Measurements from ENCODE around the gene MDFIC2.
"Not testable (repeated sequence)": the region's sequence is repeated elsewhere in the genome, so short reads cannot be mapped to it uniquely, and the experiment has no call there.

Gene MDFIC2

DNA sequence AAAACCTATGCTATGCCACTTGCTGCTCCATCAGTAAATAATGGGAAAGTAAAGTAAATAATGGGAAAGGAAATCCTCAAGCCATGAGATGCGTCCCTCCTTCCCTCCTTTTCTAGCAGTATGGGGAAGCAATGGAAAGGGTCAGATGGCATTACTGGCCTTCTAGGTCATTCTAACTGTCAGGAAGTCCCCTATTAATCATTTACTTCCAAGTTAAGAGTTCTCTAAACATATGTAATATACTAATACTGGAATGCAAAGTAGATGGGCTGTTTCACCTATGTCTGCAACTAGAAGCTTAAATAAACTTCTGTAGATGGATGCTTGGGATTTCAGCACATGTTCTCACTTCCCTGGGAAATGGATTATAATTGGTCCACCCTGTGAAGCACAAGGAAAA is 55.9 kb downstream of the MDFIC2 start:
- no peak for DNase-seq (ENCODE audit: low read depth in 2 of 2)

DNA sequence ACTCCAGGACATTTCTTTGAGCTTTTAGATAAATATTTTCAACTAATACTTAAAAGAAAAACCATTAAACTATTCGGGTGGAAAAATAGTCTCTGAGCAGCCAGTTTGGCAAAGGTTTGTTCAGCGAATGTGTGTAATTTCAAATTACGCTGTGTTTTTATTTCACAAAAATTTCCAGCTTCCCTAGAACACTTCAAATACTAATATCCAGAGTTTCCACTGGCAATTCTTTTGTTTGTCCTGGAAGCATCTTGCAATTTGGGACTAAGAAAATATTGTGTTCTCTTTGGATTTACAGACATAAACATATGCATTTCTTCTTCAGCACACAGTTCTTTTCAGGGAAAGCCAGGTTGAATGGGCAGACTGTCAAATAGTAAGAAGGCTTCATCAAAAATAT is 61.9 kb downstream of the MDFIC2 start:
- DNase-seq (ENCODE audit: low read depth in 2 of 2), result no peak

GRCh38 chr3:70249509-70250160 is 62.8 kb downstream of the MDFIC2 start:
- DNase-seq (ENCODE audit: low read depth in 2 of 2), result no peak

DNA sequence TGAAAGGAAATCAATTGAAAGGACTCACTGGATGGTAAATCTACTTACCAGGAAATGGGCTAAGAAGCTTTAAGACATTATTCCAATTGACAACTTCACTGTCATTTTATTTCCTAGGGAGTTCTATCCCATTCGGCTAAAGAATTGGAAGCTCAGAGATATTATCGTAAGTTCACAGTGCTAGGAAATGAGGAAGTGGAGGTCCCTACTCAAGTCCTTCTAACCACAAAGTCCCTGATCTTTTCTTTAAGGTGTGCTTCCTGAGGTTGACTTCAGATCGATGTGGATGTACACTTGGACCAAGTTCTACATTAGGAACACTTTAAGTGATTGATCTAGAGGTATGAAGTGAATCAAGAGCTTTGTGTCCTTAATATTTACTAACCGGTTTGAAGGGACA is 63.6 kb downstream of the MDFIC2 start:
- DNase-seq (ENCODE audit: low read depth in 2 of 2), result no peak

- no peak for DNase-seq (ENCODE audit: low read depth in 2 of 2)
Observed at GRCh38 chr3:70247955-70248354, 64.5 kb downstream of the MDFIC2 start.

DNA sequence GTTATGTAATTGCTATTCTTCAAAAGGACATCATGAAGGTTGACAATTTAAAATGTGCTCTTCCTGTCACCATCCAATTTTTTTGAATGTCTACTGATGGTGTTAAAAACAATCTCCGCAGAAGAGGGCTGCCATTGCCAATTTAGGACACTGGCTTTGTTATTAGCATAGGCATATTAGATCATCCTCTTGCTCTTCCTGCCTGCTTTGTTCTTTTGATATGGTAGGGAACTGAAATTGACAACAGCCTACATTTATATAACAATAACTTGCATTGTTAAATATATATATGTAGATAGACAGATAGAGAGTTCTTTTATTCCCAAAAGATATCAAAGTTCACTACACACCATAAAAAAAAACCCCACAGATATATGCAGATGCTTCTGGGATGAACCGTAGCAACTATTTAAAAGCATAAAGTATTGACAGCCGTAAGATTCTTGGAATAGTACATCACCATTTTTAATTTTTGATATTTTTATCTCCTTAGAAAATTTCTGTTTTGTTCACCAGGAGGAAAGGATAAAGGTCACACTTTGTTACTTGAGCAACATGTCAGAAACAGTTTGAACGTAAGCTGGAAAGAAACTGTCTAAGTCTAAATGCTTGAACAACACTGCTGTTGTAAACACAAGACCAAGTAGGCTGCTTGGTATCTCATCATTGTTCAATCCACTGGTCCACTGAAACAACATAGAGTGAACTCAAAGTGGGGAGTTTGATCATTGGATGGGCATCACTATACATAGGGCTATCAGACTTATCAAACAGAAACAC is 66.5 kb downstream of the MDFIC2 start:
- DNase-seq (ENCODE audit: low read depth in 2 of 2), result no peak

DNA sequence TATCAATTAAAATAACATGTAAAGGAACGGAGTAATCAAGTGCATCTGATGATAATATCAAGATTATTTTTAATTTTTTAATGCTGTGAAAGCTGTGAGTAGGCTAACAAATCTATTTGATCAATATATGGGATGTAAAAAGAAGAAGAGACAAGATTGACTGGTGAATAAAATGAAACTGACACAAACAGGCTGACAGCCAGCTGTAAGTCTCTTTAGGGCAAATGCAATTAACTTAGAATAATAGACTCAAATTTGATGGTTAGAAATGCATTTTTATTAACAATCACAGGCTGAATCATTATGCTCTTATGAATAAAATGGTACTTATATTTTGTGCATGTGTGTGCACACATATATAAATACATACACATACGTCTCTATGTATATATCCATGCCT is 68.0 kb downstream of the MDFIC2 start:
- no peak for DNase-seq (ENCODE audit: low read depth in 2 of 2)

DNA sequence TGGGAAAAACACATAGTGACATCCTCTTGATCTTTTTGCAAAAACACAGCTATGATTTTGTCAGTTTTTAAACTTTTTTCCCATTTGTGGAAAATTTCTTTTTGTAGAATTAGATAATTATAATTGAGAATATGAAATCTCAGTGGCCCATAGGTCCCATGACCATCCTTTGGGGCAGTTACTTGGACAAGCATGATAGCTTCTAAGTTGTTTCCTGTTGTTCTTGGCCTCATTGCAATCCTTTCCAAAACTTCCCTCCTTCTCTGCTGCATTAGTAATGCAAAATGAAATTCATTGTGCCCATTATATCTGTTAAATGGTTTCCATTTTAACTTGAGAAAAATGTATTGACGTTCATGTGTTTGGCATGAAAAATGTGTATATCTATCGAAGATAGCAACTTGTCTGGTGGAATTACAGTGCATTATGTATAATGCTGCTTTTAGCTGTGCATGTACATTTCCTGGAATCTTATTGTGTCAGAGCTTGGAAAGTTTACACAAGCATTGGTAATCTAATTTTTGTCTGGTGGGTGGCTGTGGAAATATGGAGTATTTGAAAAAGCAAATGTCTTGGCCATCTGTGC is 70.0 kb downstream of the MDFIC2 start:
- no peak for DNase-seq (ENCODE audit: low read depth in 2 of 2)

GRCh38 chr3:70233812-70234211 is 78.6 kb downstream of the MDFIC2 start:
- DNase-seq (ENCODE audit: low read depth in 2 of 2), result no peak

DNA sequence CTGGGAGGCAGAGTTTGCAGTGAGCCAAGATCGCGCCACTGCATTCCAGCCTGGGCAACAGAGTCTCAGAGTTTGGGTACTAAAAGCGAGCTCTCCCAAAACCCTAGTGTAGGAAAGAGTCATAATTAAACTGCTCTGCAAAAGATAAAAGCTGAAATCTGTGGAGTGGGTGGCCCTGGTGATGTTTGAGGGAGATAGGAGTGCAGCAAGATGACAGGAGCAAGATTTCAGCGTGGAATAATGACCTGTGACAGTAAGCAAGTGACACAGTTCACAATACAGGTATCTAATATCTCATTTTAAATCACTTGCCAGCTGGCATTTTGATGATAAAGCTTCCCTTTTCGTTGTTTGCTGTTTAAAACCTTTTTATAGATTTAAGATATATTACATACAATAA is 79.3 kb downstream of the MDFIC2 start:
- DNase-seq (ENCODE audit: low read depth in 2 of 2), result no peak

DNA sequence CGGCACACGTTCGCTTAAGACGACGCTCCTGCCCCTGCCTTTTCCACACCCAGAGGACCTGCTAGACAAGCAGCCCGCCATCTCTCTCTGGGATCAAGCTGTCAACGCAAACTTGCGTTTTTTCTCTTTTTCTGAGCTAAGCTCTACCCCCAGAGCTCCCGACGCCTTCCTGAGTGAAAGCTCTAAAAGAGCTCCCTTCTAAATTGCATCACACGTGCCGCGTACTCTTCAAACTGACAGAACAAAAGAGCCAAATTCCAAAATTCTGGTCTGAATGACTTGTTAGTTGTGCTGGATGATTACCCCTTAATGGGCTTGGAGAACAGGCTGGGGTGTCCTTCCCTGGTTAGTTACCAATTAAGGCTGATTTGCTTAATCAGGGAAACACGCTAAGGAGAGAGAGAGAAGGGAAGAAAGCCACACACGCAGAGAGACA is 81.2 kb downstream of the MDFIC2 start:
- no peak for DNase-seq (ENCODE audit: low read depth in 2 of 2)

GRCh38 chr3:70227437-70227836 is 85.0 kb downstream of the MDFIC2 start:
- DNase-seq (ENCODE audit: low read depth in 2 of 2), result no peak

DNA sequence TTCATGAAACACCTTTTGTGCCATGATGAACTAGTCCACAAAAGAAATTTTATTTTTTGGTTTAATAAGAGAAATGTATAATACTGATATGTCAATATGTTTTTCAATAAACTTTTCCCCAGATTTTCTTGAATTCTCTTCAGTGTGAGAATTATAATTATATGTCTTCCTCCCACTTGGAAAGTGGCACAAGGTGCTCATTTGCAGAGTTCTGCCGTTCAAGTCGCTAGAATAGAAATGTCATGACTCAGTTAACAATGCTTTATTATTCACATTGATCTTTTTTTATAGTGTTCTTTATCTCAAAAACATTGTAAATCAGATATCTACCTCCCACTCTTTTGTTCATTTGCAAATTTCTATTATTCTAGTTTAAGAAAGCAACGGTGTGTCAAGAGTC is 87.3 kb downstream of the MDFIC2 start:
- DNase-seq (ENCODE audit: low read depth in 2 of 2), result no peak

GRCh38 chr3:70224337-70224736 is 88.1 kb downstream of the MDFIC2 start:
- no peak for DNase-seq (ENCODE audit: low read depth in 2 of 2)

- DNase-seq (ENCODE audit: low read depth in 2 of 2), result no peak
Observed at GRCh38 chr3:70218471-70218870, 94.0 kb downstream of the MDFIC2 start.

- not testable (repeated sequence) for DNase-seq (ENCODE audit: low read depth in 2 of 2)
Observed at GRCh38 chr3:70211274-70211673, 101.2 kb downstream of the MDFIC2 start.

- no peak for DNase-seq (ENCODE audit: low read depth in 2 of 2)
Observed at GRCh38 chr3:70201975-70202374, 110.5 kb downstream of the MDFIC2 start.

GRCh38 chr3:70189884-70190473 is 122.5 kb downstream of the MDFIC2 start:
- DNase-seq (ENCODE audit: low read depth in 2 of 2), result no peak

DNA sequence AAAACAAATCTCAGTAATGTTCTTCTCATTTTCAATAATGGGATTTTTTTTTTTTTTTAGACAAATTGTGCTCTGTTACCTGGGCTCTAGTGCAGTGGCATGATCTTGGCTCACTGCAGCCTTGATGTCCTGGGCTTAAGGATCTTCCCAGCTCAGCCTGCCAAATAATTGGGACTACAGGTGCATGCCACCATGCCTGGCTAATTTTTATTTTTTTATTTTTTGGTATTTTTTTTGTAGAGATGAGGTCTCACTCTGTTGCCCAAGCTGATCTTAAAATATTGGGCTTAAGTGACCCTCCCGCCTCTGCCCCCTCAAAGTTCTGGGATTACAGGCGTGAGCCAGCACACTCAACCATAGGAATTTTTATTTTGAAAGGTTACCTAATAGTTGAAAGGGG is 126.2 kb downstream of the MDFIC2 start:
- DNase-seq (ENCODE audit: low read depth in 2 of 2), result no peak

DNA sequence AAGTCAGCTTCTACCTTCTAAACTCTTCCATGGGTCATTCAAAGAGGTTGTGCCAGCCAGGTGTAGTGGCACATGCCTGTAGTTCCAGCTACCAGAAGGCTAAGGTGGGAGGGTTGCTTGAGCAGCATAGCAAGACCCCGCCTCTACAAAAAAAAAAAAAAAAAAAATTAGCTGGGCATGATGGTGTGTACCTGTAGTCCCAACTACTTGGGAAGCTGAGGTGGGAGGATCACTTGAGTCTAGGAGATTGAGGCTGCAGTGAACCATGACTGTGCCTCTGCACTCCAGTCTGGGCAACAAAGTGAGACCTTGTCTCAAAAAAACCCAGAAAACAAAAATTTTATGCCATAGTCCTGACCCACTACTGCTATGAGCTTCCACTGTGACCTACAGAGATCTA is 126.8 kb downstream of the MDFIC2 start:
- no peak for DNase-seq (ENCODE audit: low read depth in 2 of 2)

DNA sequence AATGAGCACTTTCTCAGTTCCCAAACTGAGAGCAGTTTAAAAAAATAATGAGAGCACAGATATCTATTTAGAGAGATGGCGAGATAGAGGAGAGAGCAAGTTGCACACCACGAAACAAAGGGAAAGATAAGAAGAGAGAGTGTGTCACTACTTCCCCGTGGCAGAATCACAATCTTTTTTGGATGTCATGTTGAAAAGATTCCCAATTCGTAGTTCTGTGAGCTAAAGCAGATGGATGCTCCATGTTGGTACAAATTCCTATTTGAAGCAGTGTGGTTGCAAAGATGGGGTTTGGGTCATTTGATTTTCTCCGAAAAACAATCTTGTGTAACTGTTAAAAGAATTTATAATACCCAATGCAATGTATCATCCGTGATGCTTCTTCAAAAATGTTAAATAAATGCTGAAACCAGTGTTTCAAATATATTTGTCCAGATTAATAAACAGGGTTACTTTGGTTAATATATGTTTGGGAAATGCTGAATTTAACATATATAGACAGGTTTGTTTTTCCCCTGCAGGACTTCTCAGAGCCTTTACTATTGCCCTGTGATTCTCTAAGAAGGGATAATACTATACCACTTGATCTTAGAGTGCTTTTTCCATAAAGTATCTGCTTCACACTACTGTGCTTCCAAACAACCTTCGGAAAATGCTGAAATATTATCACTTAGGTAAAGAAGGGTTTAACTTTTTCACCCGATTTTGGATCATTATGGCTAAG is 128.5 kb downstream of the MDFIC2 start:
- no peak for DNase-seq (ENCODE audit: low read depth in 2 of 2)

DNA sequence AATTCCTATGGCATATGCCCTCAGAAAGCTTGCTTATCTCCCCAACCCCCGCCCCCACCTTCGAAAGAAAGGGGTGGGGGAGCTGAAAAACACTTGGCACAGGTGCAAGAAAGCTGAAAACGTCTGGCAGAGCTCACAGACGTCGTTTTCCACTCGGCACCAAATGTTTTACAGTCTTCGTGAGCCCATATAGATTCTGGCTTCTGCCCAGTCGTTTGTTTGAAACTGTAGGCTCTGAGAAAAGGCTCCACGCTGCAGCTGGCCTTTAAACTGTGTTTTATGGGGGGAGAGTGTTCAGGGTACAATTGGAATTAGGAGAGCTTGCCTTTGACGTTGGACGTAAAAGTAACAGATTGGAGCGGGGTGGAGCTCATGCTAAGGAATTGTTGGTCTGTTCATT is 130.3 kb downstream of the MDFIC2 start:
- DNase-seq (ENCODE audit: low read depth in 2 of 2), result no peak

Measured in stimulated activated CD4-positive, alpha-beta T cell treated with anti-CD3 and anti-CD28 coated beads, Interleukin-1b, Interleukin-23, amount 100 ng/mL, for 4 hours (primary cell).